A673 (cell line): ENCODE data around the gene OSTN. TPM values are rescaled to one million over a fixed set of nuclear protein-coding genes. Genes with fewer than 3 reads are reported as not detected.
A peak's percentile ranks its signal among the peaks of the same experiment; 100 is the strongest.

ENCODE experiments used
- BruUV-seq: library from RNA; stranded (reverse); fragments of 400-500 nt; replicated peaks from 2 replicates; lab custom pipeline; 2021; lab: Mats Ljungman, UMichigan
- CTCF ChIA-PET: fragments of 300-600 bp; sonication (Branson Sonifier 250); formaldehyde crosslinking; loops from one replicate; lab custom pipeline; 2022; ENCODE audit warnings: antibody characterized with exemption; lab: Charles Lee
- POLR2A ChIA-PET: fragments of 300-600 bp; sonication (Branson Sonifier 250); formaldehyde crosslinking; loops from one replicate; lab custom pipeline; 2022; ENCODE audit warnings: antibody characterized with exemption; ENCODE audit not compliant: low non-redundant PET; lab: Charles Lee
- DNase-seq: peaks from one replicate; pipeline ENCODE4 v3.0.0-alpha.2; 2015; ENCODE audit warnings: low spot score
- H3K27ac ChIP-seq: fragments of 200-600 bp; sonication (generic); 2 replicates; pipeline ENCODE4 v1.5.1; 2016; ENCODE audit warnings: mixed run types, low read depth, mild to moderate bottlenecking, mixed read lengths, antibody characterized with exemption, low read length; ENCODE audit not compliant: poor library complexity, severe bottlenecking
- H3K27me3 ChIP-seq: fragments of 200-600 bp; sonication (generic); replicated peaks from 2 replicates; pipeline ENCODE4 v1.6.1; 2017; ENCODE audit warnings: mixed run types, low read depth, mild to moderate bottlenecking, mixed read lengths, antibody characterized with exemption, low read length; ENCODE audit not compliant: insufficient read depth, poor library complexity
- H3K36me3 ChIP-seq: fragments of 200-600 bp; sonication (generic); 2 replicates; pipeline ENCODE4 v1.6.1; 2016; ENCODE audit warnings: mixed run types, mild to moderate bottlenecking, mixed read lengths, antibody characterized with exemption, low read length; ENCODE audit not compliant: insufficient read depth, poor library complexity, severe bottlenecking
- H3K4me1 ChIP-seq: fragments of 200-600 bp; sonication (generic); 2 replicates; pipeline ENCODE4 v1.6.1; 2017; ENCODE audit warnings: mixed run types, mild to moderate bottlenecking, mixed read lengths, antibody characterized with exemption, low read length; ENCODE audit not compliant: insufficient read depth, poor library complexity, severe bottlenecking
- H3K4me3 ChIP-seq: fragments of 200-600 bp; sonication (generic); 2 replicates; pipeline ENCODE4 v1.5.1; 2016; ENCODE audit warnings: low read depth, mixed run types, mild to moderate bottlenecking, mixed read lengths, low read length; ENCODE audit not compliant: poor library complexity, severe bottlenecking
- H3K9me3 ChIP-seq: fragments of 200-600 bp; sonication (generic); 2 replicates; pipeline ENCODE4 v1.6.1; 2016; ENCODE audit warnings: mixed run types, low read depth, mild to moderate bottlenecking, mixed read lengths, antibody characterized with exemption, low read length; ENCODE audit not compliant: poor library complexity, severe bottlenecking
- EZH2 ChIP-seq: fragments of 200-600 bp; sonication (generic); IDR thresholded peaks from 2 replicates; pipeline ENCODE4 v1.6.1; 2017; ENCODE audit warnings: borderline replicate concordance, low read depth, mild to moderate bottlenecking, mixed read lengths, antibody characterized with exemption, low read length; ENCODE audit not compliant: poor library complexity, severe bottlenecking
- intact Hi-C: fragments of 100-400 bp; cut with micrococcal nuclease; formaldehyde crosslinking; loops from one replicate; pipeline ENCODE4 v1.10.0; 2022; ENCODE audit not compliant: unreplicated experiment
- total RNA-seq: library from RNA; stranded (reverse); gene quantifications from 2 replicates; pipeline ENCODE4 v1.2.3, GENCODE V29; 2021
- TF ChIP-seq, protein P1 (sequence below): fragments of 300-800, 200-600 bp; sonication (generic); conservative IDR thresholded peaks from 2 replicates; pipeline ENCODE4 v1.5.1; 2017; ENCODE audit warnings: low read depth, mild to moderate bottlenecking, antibody characterized with exemption, low read length, moderate library complexity, mixed read lengths

OSTN gene
- total RNA-seq, 1 experiment from 2014 or later: not detected

DNA sequence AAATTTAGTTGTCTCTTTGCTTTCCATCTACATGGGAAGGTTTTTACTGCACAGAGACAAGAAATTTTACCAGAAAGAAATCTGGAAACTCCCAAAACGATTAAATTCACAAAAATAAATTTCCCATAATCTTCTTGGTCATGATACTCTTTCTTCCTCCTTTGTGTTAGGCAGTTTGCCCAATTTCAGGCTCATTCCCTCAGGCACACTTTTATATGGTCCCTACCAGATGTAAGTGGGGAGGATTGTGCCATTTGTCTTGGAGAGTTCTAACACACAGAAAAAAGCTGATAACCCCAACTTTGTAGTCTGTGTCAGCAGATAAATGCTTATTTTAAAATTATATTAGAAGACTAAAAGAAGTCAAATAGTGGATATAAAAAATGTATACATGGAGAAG lies 81.1 kb downstream of the OSTN start:
- intact Hi-C loops: no loop called here
- ChIA-PET POLR2A (interaction anchor here (0.5 kb wide), 1 partner anchor 233 kb away, joined by 3 read pairs; no protein-coding TSS in a partner anchor), CTCF (no interaction called here)
- no peaks in the 10 kb centered on the region for H3K36me3 ChIP-seq
- H3K27ac ChIP-seq: no peak overlapping the region
- BruUV-seq: no TSS peak
- H3K27me3 ChIP-seq: no peaks in the 10 kb centered on the region
- peaks cover 33% of the 10 kb centered on the region for H3K4me1 ChIP-seq
- no peak overlapping the region for H3K4me3 ChIP-seq
- TF ChIP-seq, protein P1, sequence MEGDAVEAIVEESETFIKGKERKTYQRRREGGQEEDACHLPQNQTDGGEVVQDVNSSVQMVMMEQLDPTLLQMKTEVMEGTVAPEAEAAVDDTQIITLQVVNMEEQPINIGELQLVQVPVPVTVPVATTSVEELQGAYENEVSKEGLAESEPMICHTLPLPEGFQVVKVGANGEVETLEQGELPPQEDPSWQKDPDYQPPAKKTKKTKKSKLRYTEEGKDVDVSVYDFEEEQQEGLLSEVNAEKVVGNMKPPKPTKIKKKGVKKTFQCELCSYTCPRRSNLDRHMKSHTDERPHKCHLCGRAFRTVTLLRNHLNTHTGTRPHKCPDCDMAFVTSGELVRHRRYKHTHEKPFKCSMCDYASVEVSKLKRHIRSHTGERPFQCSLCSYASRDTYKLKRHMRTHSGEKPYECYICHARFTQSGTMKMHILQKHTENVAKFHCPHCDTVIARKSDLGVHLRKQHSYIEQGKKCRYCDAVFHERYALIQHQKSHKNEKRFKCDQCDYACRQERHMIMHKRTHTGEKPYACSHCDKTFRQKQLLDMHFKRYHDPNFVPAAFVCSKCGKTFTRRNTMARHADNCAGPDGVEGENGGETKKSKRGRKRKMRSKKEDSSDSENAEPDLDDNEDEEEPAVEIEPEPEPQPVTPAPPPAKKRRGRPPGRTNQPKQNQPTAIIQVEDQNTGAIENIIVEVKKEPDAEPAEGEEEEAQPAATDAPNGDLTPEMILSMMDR: no peak
- TF ChIP-seq EZH2: no peak
- H3K9me3 ChIP-seq: no peaks in the 10 kb centered on the region
- peak; percentile 45 for DNase-seq

DNA sequence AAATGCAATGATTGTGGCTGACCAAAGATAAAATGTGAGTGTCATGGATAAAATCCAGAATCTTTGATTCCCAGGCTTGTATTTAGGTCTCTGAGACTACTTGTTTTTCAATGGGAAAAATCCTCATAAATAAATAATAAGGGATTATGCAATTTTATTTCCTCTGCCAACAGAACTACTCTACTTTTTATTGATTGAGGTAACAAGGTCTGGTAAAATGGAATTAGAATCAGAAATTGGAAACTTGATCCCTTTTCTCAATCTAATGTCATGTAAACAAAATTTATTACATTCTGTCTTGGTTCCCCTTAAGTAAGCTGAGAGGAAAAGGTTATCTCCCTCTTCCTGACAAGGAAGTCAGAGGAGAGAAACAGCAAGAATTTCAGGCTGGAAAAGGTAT lies 81.8 kb downstream of the OSTN start:
- no peaks in the 10 kb centered on the region for H3K36me3 ChIP-seq
- TF ChIP-seq EZH2: no peak
- TF ChIP-seq, protein P1: no peak
- H3K9me3 ChIP-seq: no peaks in the 10 kb centered on the region
- ChIA-PET CTCF (no interaction called here), POLR2A (interaction anchor here (0.5 kb wide), 1 partner anchor 234 kb away, joined by 3 read pairs; no protein-coding TSS in a partner anchor)
- peak overlapping the region; percentile 13 for H3K4me3 ChIP-seq
- H3K27ac ChIP-seq: no peak overlapping the region
- peak; percentile 10 for DNase-seq
- intact Hi-C loops: no loop called here
- peaks cover 33% of the 10 kb centered on the region for H3K4me1 ChIP-seq
- H3K27me3 ChIP-seq: no peaks in the 10 kb centered on the region
- BruUV-seq: no TSS peak

DNA sequence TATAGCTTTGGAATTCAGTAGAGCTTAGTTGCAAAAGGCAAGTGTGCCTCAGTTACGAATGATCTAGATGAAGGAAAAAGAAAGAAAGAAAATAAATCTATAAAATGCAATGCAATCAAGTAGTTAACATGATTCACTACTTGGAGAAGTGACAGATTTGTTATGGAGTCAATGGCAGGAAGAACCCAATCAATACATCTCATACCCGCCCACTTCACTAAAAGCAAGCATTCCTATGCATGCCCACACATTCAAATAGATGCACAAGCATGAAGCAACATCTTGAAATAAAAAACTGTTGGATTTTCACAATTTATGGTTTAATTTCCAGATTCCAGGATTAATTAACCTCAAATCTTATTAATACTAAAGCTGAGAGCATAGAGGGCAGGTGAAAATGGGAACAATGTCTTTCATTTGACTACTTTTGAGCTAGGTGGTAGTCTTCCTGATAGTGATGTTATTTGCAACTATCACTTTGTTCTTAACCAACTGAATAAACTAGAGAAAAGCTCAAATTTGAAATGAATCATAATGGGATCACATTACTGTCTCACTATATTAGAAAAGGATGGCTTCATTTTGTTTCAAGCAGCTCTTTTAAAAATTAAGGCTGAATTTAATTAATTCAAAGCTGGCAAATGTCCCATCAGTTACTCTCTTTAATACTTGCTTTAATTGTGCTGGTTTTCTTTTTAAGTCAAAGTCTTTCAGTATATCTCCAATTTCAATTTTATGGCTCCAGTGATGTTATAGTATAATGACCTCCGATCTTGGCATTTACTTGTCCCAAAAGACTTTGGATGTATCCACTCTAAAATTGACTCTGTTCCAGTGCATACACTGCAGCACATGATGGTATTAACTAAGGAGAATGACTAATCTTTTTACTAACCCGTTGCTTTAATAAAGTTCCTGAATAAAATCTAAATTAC lies 83.5 kb downstream of the OSTN start:
- DNase-seq: peak; percentile 59
- H3K4me3 ChIP-seq: no peak overlapping the region
- TF ChIP-seq, protein P1: no peak
- TF ChIP-seq EZH2: no peak
- peak overlapping the region; percentile 2 for H3K27ac ChIP-seq
- POLR2A ChIA-PET: no interaction called here
- H3K27me3 ChIP-seq: no peaks in the 10 kb centered on the region
- intact Hi-C loops: no loop called here
- peaks cover 33% of the 10 kb centered on the region for H3K4me1 ChIP-seq
- H3K36me3 ChIP-seq: no peaks in the 10 kb centered on the region
- CTCF ChIA-PET: no interaction called here
- no peaks in the 10 kb centered on the region for H3K9me3 ChIP-seq
- BruUV-seq: no TSS peak
